ENCODE data around the gene SBNO2. TPM values are rescaled to one million over a fixed set of nuclear protein-coding genes. Genes with fewer than 3 reads are reported as not detected.

SBNO2 gene
- total and polyA plus RNA-seq, 2 experiments from 2014 or later: 6.9 to 35.4 TPM

DNA sequence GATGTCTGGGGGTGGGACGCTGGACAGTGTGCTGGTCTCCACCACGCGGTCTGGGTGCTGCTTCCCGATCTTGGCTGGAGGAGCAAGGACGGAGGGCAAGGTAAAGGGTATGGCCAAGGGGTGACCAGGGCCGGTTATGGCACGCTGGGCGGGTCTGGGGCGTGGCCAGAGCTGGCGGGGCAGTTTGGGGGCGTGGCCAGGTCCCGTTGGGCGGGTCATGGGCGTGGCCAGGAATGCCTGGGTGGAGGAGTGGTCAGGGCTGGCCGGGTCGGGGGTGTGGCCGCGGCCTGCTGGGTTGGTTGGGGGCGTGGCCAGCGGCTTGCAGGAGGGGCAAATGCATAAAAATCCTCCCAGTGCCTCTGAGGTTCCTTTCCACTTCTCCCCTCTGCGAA is 51.1 kb downstream of the SBNO2 start:
- H3K27me3 ChIP-seq (ENCODE audit: insufficient read depth): no peaks in the 10 kb centered on the region
- no peaks in the 10 kb centered on the region for H3K9me2 ChIP-seq (ENCODE audit: insufficient read depth)
- H3K9me3 Mint-ChIP-seq: no peaks in the 10 kb centered on the region; the same call in 2 of the 3 replicates
- H4K20me1 ChIP-seq (replicated peaks; ENCODE audit: insufficient read depth): no peaks in the 10 kb centered on the region; the same call in 1 of the 2 replicates
- DNase-seq (ENCODE audit: low spot score) (peak; percentile 93), ATAC-seq (peak; percentile 81)
- 0 out of 2 replicates have a peak, but pooled peaks cover 6% of the 10 kb centered on the region for H3F3A ChIP-seq (replicated peaks; ENCODE audit: low read depth)
- H3K79me2 ChIP-seq (replicated peaks; ENCODE audit: insufficient read depth): no peaks in the 10 kb centered on the region
- no peak overlapping the region for H3K27ac ChIP-seq (ENCODE audit: low read depth)
- H2AFZ ChIP-seq: no peak overlapping the region
- H3K4me1 ChIP-seq (ENCODE audit: insufficient read depth): no peaks in the 10 kb centered on the region
- H3K4me3 Mint-ChIP-seq: no peak overlapping the region
- TF ChIP-seq STAT1 (IDR thresholded peaks at IDR 0.05; ENCODE audit: unreplicated experiment): peak; percentile 97
- TF ChIP-seq, protein P1, sequence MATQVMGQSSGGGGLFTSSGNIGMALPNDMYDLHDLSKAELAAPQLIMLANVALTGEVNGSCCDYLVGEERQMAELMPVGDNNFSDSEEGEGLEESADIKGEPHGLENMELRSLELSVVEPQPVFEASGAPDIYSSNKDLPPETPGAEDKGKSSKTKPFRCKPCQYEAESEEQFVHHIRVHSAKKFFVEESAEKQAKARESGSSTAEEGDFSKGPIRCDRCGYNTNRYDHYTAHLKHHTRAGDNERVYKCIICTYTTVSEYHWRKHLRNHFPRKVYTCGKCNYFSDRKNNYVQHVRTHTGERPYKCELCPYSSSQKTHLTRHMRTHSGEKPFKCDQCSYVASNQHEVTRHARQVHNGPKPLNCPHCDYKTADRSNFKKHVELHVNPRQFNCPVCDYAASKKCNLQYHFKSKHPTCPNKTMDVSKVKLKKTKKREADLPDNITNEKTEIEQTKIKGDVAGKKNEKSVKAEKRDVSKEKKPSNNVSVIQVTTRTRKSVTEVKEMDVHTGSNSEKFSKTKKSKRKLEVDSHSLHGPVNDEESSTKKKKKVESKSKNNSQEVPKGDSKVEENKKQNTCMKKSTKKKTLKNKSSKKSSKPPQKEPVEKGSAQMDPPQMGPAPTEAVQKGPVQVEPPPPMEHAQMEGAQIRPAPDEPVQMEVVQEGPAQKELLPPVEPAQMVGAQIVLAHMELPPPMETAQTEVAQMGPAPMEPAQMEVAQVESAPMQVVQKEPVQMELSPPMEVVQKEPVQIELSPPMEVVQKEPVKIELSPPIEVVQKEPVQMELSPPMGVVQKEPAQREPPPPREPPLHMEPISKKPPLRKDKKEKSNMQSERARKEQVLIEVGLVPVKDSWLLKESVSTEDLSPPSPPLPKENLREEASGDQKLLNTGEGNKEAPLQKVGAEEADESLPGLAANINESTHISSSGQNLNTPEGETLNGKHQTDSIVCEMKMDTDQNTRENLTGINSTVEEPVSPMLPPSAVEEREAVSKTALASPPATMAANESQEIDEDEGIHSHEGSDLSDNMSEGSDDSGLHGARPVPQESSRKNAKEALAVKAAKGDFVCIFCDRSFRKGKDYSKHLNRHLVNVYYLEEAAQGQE (IDR thresholded peaks at IDR 0.05; ENCODE audit: unreplicated experiment): no peak
- no peak overlapping the region for H3K4me2 ChIP-seq
- H3K36me3 ChIP-seq (ENCODE audit: insufficient read depth): no peaks in the 10 kb centered on the region
- peaks cover 2% of the 10 kb centered on the region for H3K4me1 Mint-ChIP-seq
- H3K36me3 Mint-ChIP-seq (ENCODE audit: low read depth): peaks cover 24% of the 10 kb centered on the region
- peaks cover 2% of the 10 kb centered on the region for H3K27me3 Mint-ChIP-seq (ENCODE audit: insufficient read depth, low read depth, poor library complexity)
- no peak overlapping the region for H3K4me3 ChIP-seq
- H3K27ac Mint-ChIP-seq: peak overlapping the region; percentile 82; the same call in 1 of the 2 replicates

DNA sequence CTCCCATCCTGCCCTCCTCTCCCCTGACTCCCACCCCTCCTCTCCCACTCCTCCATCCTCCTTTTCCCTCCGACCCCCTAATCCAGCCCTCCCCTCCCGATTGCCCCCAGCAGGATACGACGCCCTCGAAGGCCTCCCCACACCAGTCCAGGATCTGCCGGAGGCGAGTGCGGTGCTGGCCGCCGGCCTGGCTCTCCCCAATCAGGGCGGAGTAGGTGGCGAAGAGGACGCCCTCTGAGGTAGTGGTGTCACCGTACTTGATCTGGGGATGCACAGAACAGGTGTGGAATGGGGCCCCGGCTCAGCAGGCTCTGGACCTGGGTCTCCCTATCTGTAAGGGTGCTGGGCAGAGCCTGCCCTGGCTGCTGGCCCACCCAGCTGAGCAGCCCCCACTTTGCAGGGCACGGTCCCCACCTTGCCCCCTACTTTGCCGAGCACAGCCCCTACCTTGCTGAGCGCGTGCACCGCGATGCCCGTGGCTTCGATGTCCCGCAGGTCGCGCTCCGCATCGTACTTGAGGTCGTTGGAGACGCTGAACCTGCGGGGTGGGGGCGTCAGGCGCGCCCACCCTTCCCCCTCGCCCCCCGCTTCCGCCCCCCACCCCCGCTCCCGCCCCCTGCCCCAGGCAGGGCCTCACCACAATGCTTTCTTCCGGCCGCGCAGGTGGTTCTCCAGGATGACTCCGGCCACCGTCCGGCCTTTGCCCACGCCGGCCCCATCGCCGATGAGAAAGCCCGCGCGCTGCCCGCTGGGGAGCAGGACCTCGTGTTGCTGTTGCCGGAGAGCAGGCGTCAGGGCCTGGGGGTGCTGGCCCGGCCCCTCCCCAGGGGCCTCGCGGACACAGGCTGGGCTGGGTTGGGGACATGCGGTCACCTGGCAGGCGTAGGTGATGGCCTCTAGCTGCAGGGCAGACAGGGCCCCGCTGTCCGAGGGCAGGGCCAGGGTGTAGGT is 51.8 kb downstream of the SBNO2 start:
- H3K4me3 Mint-ChIP-seq: no peak overlapping the region
- peaks cover 2% of the 10 kb centered on the region for H3K4me1 Mint-ChIP-seq
- Histone ChIP-seq H2AFZ (no peak overlapping the region), H3K36me3 (ENCODE audit: insufficient read depth) (no peaks in the 10 kb centered on the region), H3K79me2 (replicated peaks; ENCODE audit: insufficient read depth) (no peaks in the 10 kb centered on the region), H3K4me2 (no peak overlapping the region), H3K9me2 (ENCODE audit: insufficient read depth) (no peaks in the 10 kb centered on the region), H4K20me1 (replicated peaks; ENCODE audit: insufficient read depth) (no peaks in the 10 kb centered on the region; the same call in 1 of the 2 replicates), H3K27me3 (ENCODE audit: insufficient read depth) (no peaks in the 10 kb centered on the region), H3K4me1 (ENCODE audit: insufficient read depth) (no peaks in the 10 kb centered on the region), H3K4me3 (no peak overlapping the region), H3F3A (replicated peaks; ENCODE audit: low read depth) (0 out of 2 replicates have a peak, but pooled peaks cover 6% of the 10 kb centered on the region), H3K27ac (ENCODE audit: low read depth) (no peak overlapping the region)
- H3K27ac Mint-ChIP-seq: no peak overlapping the region
- H3K27me3 Mint-ChIP-seq (ENCODE audit: insufficient read depth, low read depth, poor library complexity): peaks cover 2% of the 10 kb centered on the region
- ATAC-seq: no peak
- H3K36me3 Mint-ChIP-seq (ENCODE audit: low read depth): peaks cover 26% of the 10 kb centered on the region
- no peaks in the 10 kb centered on the region; the same call in 2 of the 3 replicates for H3K9me3 Mint-ChIP-seq
- DNase-seq (ENCODE audit: low spot score): no peak
- TF ChIP-seq CREB1 (CRISPR knock-in tag; IDR thresholded peaks at IDR 0.05; ENCODE audit: low read depth) (no peak), NANOG (IDR thresholded peaks at IDR 0.05; ENCODE audit: borderline replicate concordance) (no peak), EZH2phosphoT487 (IDR thresholded peaks at IDR 0.05; ENCODE audit: unreplicated experiment) (no peak), ZNF114 (CRISPR knock-in tag; IDR thresholded peaks at IDR 0.05) (no peak), JUNB (IDR thresholded peaks at IDR 0.05; ENCODE audit: unreplicated experiment) (no peak), EZH2 (IDR thresholded peaks at IDR 0.05; ENCODE audit: low read depth, unreplicated experiment) (no peak), CTCF (conservative IDR thresholded peaks at IDR 0.05; ENCODE audit: low read depth in 2 of 2) (no peak), POLR2AphosphoS5 (IDR thresholded peaks at IDR 0.05; ENCODE audit: low read depth) (no peak), STAT1 (IDR thresholded peaks at IDR 0.05; ENCODE audit: unreplicated experiment) (no peak), ZNF331 (CRISPR knock-in tag; IDR thresholded peaks at IDR 0.05; ENCODE audit: low read depth) (no peak)
- TF ChIP-seq, protein P2, sequence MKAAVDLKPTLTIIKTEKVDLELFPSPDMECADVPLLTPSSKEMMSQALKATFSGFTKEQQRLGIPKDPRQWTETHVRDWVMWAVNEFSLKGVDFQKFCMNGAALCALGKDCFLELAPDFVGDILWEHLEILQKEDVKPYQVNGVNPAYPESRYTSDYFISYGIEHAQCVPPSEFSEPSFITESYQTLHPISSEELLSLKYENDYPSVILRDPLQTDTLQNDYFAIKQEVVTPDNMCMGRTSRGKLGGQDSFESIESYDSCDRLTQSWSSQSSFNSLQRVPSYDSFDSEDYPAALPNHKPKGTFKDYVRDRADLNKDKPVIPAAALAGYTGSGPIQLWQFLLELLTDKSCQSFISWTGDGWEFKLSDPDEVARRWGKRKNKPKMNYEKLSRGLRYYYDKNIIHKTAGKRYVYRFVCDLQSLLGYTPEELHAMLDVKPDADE (IDR thresholded peaks at IDR 0.05): no peak

Measured in GM23338 (cell line).